HEK293T (cell line): ENCODE measurements around the gene CPLANE2.

ENCODE experiments used
- CTCF ChIA-PET: fragments of 350-600 bp; formaldehyde crosslinking; extraction: SDS; loops from one replicate; lab custom pipeline; 2021; ENCODE audit warnings: antibody characterized with exemption, inconsistent platforms; lab: Yijun Ruan, JAX
- POLR2A ChIA-PET: fragments of 350-600 bp; formaldehyde crosslinking; extraction: SDS; loops from one replicate; lab custom pipeline; 2020; ENCODE audit warnings: antibody characterized with exemption, inconsistent platforms; lab: Yijun Ruan, JAX
- DNase-seq: peaks from one replicate; pipeline ENCODE4 v3.0.0; 2012; ENCODE audit warnings: mixed read lengths; ENCODE audit errors: extremely low spot score
- ARNT ChIP-seq: fragments of 450-650 bp; IDR thresholded peaks from 2 replicates; pipeline ENCODE4 v1.6.1; 2017; ENCODE audit warnings: mild to moderate bottlenecking
- BHLHE40 ChIP-seq: fragments of 450-650 bp; IDR thresholded peaks from 2 replicates; pipeline ENCODE4 v1.6.1; 2016; ENCODE audit warnings: mild to moderate bottlenecking, moderate library complexity, borderline replicate concordance
- CTBP1 ChIP-seq: fragments of 450-650 bp; IDR thresholded peaks from 2 replicates; pipeline ENCODE4 v1.6.1; 2016; ENCODE audit warnings: borderline replicate concordance
- ELF4 ChIP-seq: fragments of 450-650 bp; IDR thresholded peaks from 2 replicates; pipeline ENCODE4 v1.6.1; 2017; ENCODE audit warnings: antibody characterized with exemption
- FOXA1 ChIP-seq: fragments of 450-650 bp; IDR thresholded peaks from 2 replicates; pipeline ENCODE4 v1.6.1; 2016; ENCODE audit warnings: mild to moderate bottlenecking
- FOXK2 ChIP-seq: fragments of 450-650 bp; IDR thresholded peaks from 2 replicates; pipeline ENCODE4 v1.6.1; 2016; ENCODE audit warnings: mild to moderate bottlenecking
- FOXM1 ChIP-seq: fragments of 450-650 bp; IDR thresholded peaks from 2 replicates; pipeline ENCODE4 v1.6.1; 2017; ENCODE audit warnings: mild to moderate bottlenecking, borderline replicate concordance
- HDGF ChIP-seq: fragments of 450-650 bp; IDR thresholded peaks from 2 replicates; pipeline ENCODE4 v1.6.1; 2017; ENCODE audit warnings: antibody characterized with exemption, borderline replicate concordance
- L3MBTL2 ChIP-seq: fragments of 450-650 bp; conservative IDR thresholded peaks from 2 replicates; pipeline ENCODE4 v1.6.1; 2016; ENCODE audit warnings: mild to moderate bottlenecking
- LEF1 ChIP-seq: fragments of 450-650 bp; IDR thresholded peaks from 2 replicates; pipeline ENCODE4 v1.6.1; 2017; ENCODE audit warnings: mild to moderate bottlenecking, borderline replicate concordance
- NFRKB ChIP-seq: fragments of 450-650 bp; IDR thresholded peaks from 2 replicates; pipeline ENCODE4 v1.6.1; 2016; ENCODE audit warnings: mild to moderate bottlenecking, moderate library complexity
- PKNOX1 ChIP-seq: fragments of 450-650 bp; IDR thresholded peaks from 2 replicates; pipeline ENCODE4 v1.6.1; 2016
- SP1 ChIP-seq: fragments of 450-650 bp; IDR thresholded peaks from 2 replicates; pipeline ENCODE4 v1.6.1; 2017
- SUZ12 ChIP-seq: fragments of 450-650 bp; IDR thresholded peaks from 2 replicates; pipeline ENCODE4 v1.6.1; 2016; ENCODE audit warnings: mild to moderate bottlenecking
- TARDBP ChIP-seq: fragments of 450-650 bp; IDR thresholded peaks from 2 replicates; pipeline ENCODE4 v1.6.1; 2016
- ZNF384 ChIP-seq: fragments of 450-650 bp; IDR thresholded peaks from 2 replicates; pipeline ENCODE4 v1.6.1; 2016

The CPLANE2 gene

GRCh38 chr1:16207318-16208269, 29.4 kb downstream of the CPLANE2 start:
- POLR2A ChIA-PET: interaction anchor here (1.2 to 1.4 kb wide), 2 partner anchors 8 to 11 kb away, joined by 4 to 6 read pairs; no protein-coding TSS in a partner anchor
- DNase-seq: no peak
- TF ChIP-seq FOXK2 (no peak), SP1 (no peak), TARDBP (no peak), FOXM1 (no peak), BHLHE40 (no peak), ARNT (no peak), PKNOX1 (no peak), ZNF384 (no peak), FOXA1 (no peak), LEF1 (no peak), ELF4 (no peak), NFRKB (no peak)
- CTCF ChIA-PET: interaction anchor here (1.1 kb wide), 1 partner anchor 41 kb away, joined by 7 read pairs; no protein-coding TSS in a partner anchor

GRCh38 chr1:16206547-16207317, 30.3 kb downstream of the CPLANE2 start:
- ChIA-PET CTCF (interaction anchor here (1.1 kb wide), 1 partner anchor 41 kb away, joined by 7 read pairs; no protein-coding TSS in a partner anchor), POLR2A (interaction anchor here (1.0 to 1.4 kb wide), 5 partner anchors 9 to 37 kb away, joined by 3 to 6 read pairs (median 3); no protein-coding TSS in a partner anchor)
- TF ChIP-seq ELF4 (no peak; the same call in 1 of the 2 replicates), SUZ12 (no peak), L3MBTL2 (no peak; the same call in 1 of the 2 replicates), NFRKB (no peak), TARDBP (no peak), ARNT (no peak), FOXA1 (no peak), BHLHE40 (no peak), ZNF384 (no peak)
- DNase-seq: peak; percentile 98

- DNase-seq: no peak
- CTCF ChIA-PET: interaction anchor here (0.6 to 1.1 kb wide), 2 partner anchors 42 to 52 kb away, joined by 7 to 11 read pairs; no protein-coding TSS in a partner anchor
- TF ChIP-seq SP1 (no peak), L3MBTL2 (no peak), ARNT (no peak), FOXA1 (no peak), SUZ12 (no peak), HDGF (no peak), FOXM1 (no peak), TARDBP (no peak), FOXK2 (no peak), LEF1 (no peak)
- POLR2A ChIA-PET: interaction anchor here (1.0 to 1.4 kb wide), 5 partner anchors 9 to 38 kb away, joined by 3 to 6 read pairs (median 3); no protein-coding TSS in a partner anchor
Measured at GRCh38 chr1:16205891-16206546, 31.0 kb downstream of the CPLANE2 start.

GRCh38 chr1:16205334-16205671, 31.7 kb downstream of the CPLANE2 start:
- DNase-seq: no peak
- CTCF ChIA-PET: no interaction called here
- POLR2A ChIA-PET: no interaction called here
- TF ChIP-seq NFRKB: no peak
- TF ChIP-seq ELF4: no peak
- no peak for TF ChIP-seq ARNT
- TF ChIP-seq SUZ12: no peak
- TF ChIP-seq FOXA1: no peak
- no peak for TF ChIP-seq HDGF
- TF ChIP-seq L3MBTL2: no peak
- TF ChIP-seq ZNF384: no peak
- TF ChIP-seq TARDBP: no peak
- no peak for TF ChIP-seq FOXM1
- no peak for TF ChIP-seq SP1
- TF ChIP-seq PKNOX1: no peak
- no peak for TF ChIP-seq CTBP1
- TF ChIP-seq BHLHE40: no peak
- no peak for TF ChIP-seq LEF1
- TF ChIP-seq FOXK2: no peak

GRCh38 chr1:16204634-16205333, 32.2 kb downstream of the CPLANE2 start:
- POLR2A ChIA-PET: interaction anchor here (1.3 kb wide), 1 partner anchor 40 kb away, joined by 4 read pairs; no protein-coding TSS in a partner anchor
- CTCF ChIA-PET: interaction anchor here (0.9 to 1.9 kb wide), 3 partner anchors 122 to 159 kb away, joined by 3 to 7 read pairs (median 6); no protein-coding TSS in a partner anchor
- no peak for TF ChIP-seq ZNF384
- no peak for TF ChIP-seq BHLHE40
- no peak for TF ChIP-seq ARNT
- DNase-seq: peak; percentile 44
